K562 (cell line): Measurements from ENCODE around the gene BAIAP2. TPM values are rescaled to one million over a fixed set of nuclear protein-coding genes. Genes with fewer than 3 reads are reported as not detected.

ENCODE experiments used
- ATAC-seq: fragments of 200-7000 bp; cut with Tn5 transposase; 3 replicates; pipeline ENCODE4 v1.9.1; 2020; ENCODE audit warnings: moderate library complexity
- BruUV-seq: library from RNA; stranded (reverse); fragments of 400-500 nt; replicated peaks from 2 replicates; lab custom pipeline; 2021; lab: Mats Ljungman, UMichigan
- CTCF ChIA-PET: fragments of 300-600 bp; formaldehyde crosslinking; extraction: SDS; loops from one replicate; lab custom pipeline; 2021; ENCODE audit warnings: low intra/inter-chr PET ratio; lab: Yijun Ruan, JAX
- POLR2A ChIA-PET: fragments of 300-600, 350-650 bp; sonication (Branson Sonifier 250); formaldehyde crosslinking; extraction: SDS; loops from one replicate; lab custom pipeline; 2021; ENCODE audit warnings: antibody characterized with exemption, inconsistent platforms; lab: Yijun Ruan, JAX
- DNase-seq, 4 experiments: peaks; one replicate each; pipeline versions ENCODE4 v3.0.0 to v3.0.0-alpha.2; 2011 to 2018; ENCODE audit warnings: low spot score in 3 of 4, mixed read lengths in 3 of 4; ENCODE audit errors: extremely low read depth in 1 of 4
- FAIRE-seq: peaks from 2 replicates; lab custom pipeline; 2011; peaks lifted over from hg19 to GRCh38; lab: Jason Lieb, UNC
- H2AFZ ChIP-seq: 2 replicates; pipeline ENCODE4 v1.6.0; 2011; ENCODE audit warnings: low read depth, low read length, control low read depth, inconsistent platforms
- H3K27ac ChIP-seq: fragments of 200-600 bp; 3 replicates; pipeline ENCODE4 v1.8.0; 2011; ENCODE audit warnings: low read depth, mild to moderate bottlenecking, control low read depth, inconsistent platforms, low read length, moderate library complexity, mixed read lengths; ENCODE audit errors: extremely low read depth
- H3K27me3 ChIP-seq, 2 experiments: fragments of 300-600 bp in 1 of 2; 2 replicates in 1 of 2; 3 replicates in 1 of 2; pipeline versions ENCODE4 v1.6.0 to v1.8.0; 2011; ENCODE audit warnings: inconsistent platforms in 2 of 2, low read length in 2 of 2, mild to moderate bottlenecking in 1 of 2, mixed read lengths in 1 of 2, moderate library complexity in 1 of 2; ENCODE audit not compliant: control insufficient read depth in 2 of 2, insufficient read depth in 2 of 2
- H3K36me3 ChIP-seq: fragments of 300-600 bp; 3 replicates; pipeline ENCODE4 v1.8.0; 2011; ENCODE audit warnings: mild to moderate bottlenecking, low read length, inconsistent platforms; ENCODE audit not compliant: control insufficient read depth, insufficient read depth
- H3K4me1 ChIP-seq, 2 experiments: fragments of 200-600 bp in 1 of 2; replicated peaks in 1 of 2; 2 replicates in 1 of 2; 3 replicates in 1 of 2; pipeline versions ENCODE4 v1.5.1 to v1.8.0; 2011; ENCODE audit warnings: inconsistent platforms in 2 of 2, low read length in 2 of 2, mild to moderate bottlenecking in 1 of 2, mixed read lengths in 1 of 2, moderate library complexity in 1 of 2; ENCODE audit not compliant: control insufficient read depth in 2 of 2, insufficient read depth in 2 of 2
- H3K4me2 ChIP-seq: 2 replicates; pipeline ENCODE4 v1.6.1; 2011; ENCODE audit warnings: low read length, control low read depth, inconsistent platforms, mixed read lengths; ENCODE audit not compliant: insufficient read depth
- H3K4me3 ChIP-seq: fragments of 200-600 bp; sonication (generic), shearing (Covaris generic); 2 replicates; pipeline ENCODE4 v1.5.1; 2016; ENCODE audit warnings: control low read depth, inconsistent platforms
- H3K79me2 ChIP-seq: fragments of 200-600 bp; 3 replicates; pipeline ENCODE4 v1.8.0; 2011; ENCODE audit warnings: low read length, inconsistent platforms; ENCODE audit not compliant: control insufficient read depth, insufficient read depth
- H3K9ac ChIP-seq, 2 experiments: 2 replicates each; pipeline versions ENCODE4 v1.6.0 to v1.6.1; 2011; ENCODE audit warnings: low read depth in 2 of 2, low read length in 2 of 2, control low read depth in 1 of 2, inconsistent platforms in 1 of 2, mild to moderate bottlenecking in 1 of 2, mixed read lengths in 1 of 2; ENCODE audit not compliant: insufficient read depth in 1 of 2
- H3K9me1 ChIP-seq: one replicate; pipeline ENCODE4 v1.6.0; 2011; ENCODE audit warnings: inconsistent platforms, mild to moderate bottlenecking, low read length, moderate library complexity; ENCODE audit not compliant: control insufficient read depth, insufficient read depth
- H3K9me3 ChIP-seq: replicated peaks from 2 replicates; pipeline ENCODE4 v1.5.1; 2011; ENCODE audit warnings: low read depth, low read length, inconsistent platforms; ENCODE audit not compliant: control insufficient read depth, insufficient read depth
- H4K20me1 ChIP-seq: replicated peaks from 2 replicates; pipeline ENCODE4 v1.6.1; 2011; ENCODE audit warnings: low read length, inconsistent platforms, mixed read lengths; ENCODE audit not compliant: control insufficient read depth, insufficient read depth
- DACH1 ChIP-seq: fragments of 450-650 bp; IDR thresholded peaks from 2 replicates; pipeline ENCODE4 v1.6.1; 2018; ENCODE audit not compliant: partially characterized antibody
- WGBS: fragments of 100-300 bp; shearing (Covaris generic); methylation state at CpG from one replicate; pipeline ENCODE4 v1.1.6; 2016; ENCODE audit warnings: low coverage, mixed read lengths; ENCODE audit not compliant: insufficient coverage; ENCODE audit errors: missing lambda C conversion rate; 5-methylcytosine and 5-hydroxymethylcytosine counted together
- in situ Hi-C: fragments of 300-500 bp; cut with MboI; formaldehyde crosslinking; loops from 4 replicates; pipeline ENCODE4 v1.15.0; 2018; ENCODE audit warnings: inconsistent platforms, mixed read lengths
- intact Hi-C: fragments of 100-400 bp; cut with micrococcal nuclease; formaldehyde crosslinking; loops from 2 replicates; pipeline ENCODE4 v1.14.2; 2022
- polyA plus RNA-seq, 8 experiments: library from polyadenylated mRNA; depleted of rRNA in 4 of 8; stranded (reverse) in 5 of 8; unstranded in 3 of 8; fragments of >200 nt; fragmentation: Nextera tagmentation in 2 of 8; fragmentation: Illumina TruSeq in 1 of 8; extraction: Ambion mirVana in 2 of 8; extraction: Trizol in 1 of 8; gene quantifications; 2 replicates each; pipeline versions ENCODE4 v1.2.1 to v1.2.3, GENCODE V29; 2011 to 2014; ENCODE audit warnings: inconsistent platforms in 1 of 8, missing spikeins in 1 of 8
- total RNA-seq, 7 experiments: library from RNA; depleted of rRNA in 6 of 7; stranded (reverse); fragments of >200 nt in 6 of 7; fragmentation: Illumina TruSeq in 2 of 7; extraction: Trizol in 2 of 7; gene quantifications; 2 replicates each; pipeline versions ENCODE4 v1.2.1 to v1.2.3, GENCODE V29; 2011 to 2021; ENCODE audit warnings: low replicate concordance in 1 of 7
- TF ChIP-seq, protein P1 (sequence below): IDR thresholded peaks from 2 replicates; pipeline ENCODE4 v1.6.1; 2011; ENCODE audit not compliant: insufficient read length; ENCODE audit errors: extremely low read depth
- TF ChIP-seq, protein P2 (sequence below): fragments of 150-350 bp; conservative IDR thresholded peaks from 2 replicates; pipeline ENCODE4 v1.6.1; 2014; ENCODE audit warnings: low read length
- TF ChIP-seq, protein P3 (sequence below): sonication (generic); formaldehyde crosslinking; IDR thresholded peaks from 2 replicates; pipeline ENCODE4 v1.8.0; 2022; ENCODE audit warnings: missing genetic modification reagents, mild to moderate bottlenecking, moderate library complexity, borderline replicate concordance

Gene BAIAP2
- total and polyA plus RNA-seq, 9 of the 15 experiments (the other 6 are each of a cell fraction or from before 2014, with no cell fraction given) = 2.3 to 51.6 (median 18.4) TPM

DNA sequence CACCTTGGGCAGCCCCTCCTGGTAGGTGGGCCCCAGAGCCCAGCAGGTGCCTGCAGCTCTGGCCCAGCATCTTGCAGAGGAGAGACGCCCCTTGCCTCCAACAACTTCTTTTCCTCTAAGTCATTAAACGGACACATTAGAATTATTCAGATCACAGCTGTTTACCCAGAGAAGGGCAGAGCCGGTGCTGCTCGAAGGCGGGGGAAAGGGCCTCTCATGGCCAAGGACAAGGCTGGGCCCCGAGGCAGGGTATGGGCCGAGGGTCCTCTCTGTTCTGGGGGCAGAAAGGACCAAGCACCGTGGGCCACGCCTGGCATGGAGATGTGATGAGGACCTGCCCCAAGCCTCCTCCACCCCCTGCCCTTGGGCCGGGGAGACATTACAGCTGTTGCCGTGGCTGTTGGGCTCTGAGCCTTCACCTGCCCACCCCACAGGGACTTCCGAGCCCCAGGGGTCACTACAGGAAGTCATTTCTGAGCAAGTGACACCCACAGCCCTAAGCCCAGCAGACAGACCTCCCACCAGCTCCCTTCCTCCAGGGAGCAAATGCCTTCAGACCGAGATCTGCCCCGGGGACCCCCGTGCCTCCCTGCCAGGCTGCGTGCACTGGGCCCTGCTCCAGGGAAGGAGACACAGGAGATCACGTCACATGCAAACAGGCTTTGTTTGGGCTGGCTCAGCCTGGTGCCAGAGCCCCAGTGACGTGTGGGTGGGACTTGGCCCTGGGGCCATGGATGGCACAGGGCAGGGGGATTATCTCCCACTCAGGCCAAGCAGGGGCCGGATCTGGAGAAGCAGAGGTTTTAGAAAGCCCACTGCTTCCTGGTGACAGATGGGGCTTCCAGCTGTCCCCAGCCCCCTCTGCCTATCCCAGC lies 129.7 kb downstream of the BAIAP2 start:
- peaks cover 5% of the 10 kb centered on the region; the same call in 1 of the 2 replicates for H4K20me1 ChIP-seq
- FAIRE-seq (no peak), DNase-seq (no peak), ATAC-seq (no peak)
- no peaks in the 10 kb centered on the region; the same call in 1 of the 2 replicates for H3K9me3 ChIP-seq
- BruUV-seq = no TSS peak
- peak overlapping the region in 1 of 2 experiments; percentile 45; a peak in 1 of 4 replicates for H3K9ac ChIP-seq
- H3K27me3 ChIP-seq = peaks cover 28 to 76% of the 10 kb centered on the region in 2 experiments; a peak in 4 of 5 replicates
- no peak overlapping the region for H3K4me3 ChIP-seq
- no peaks in the 10 kb centered on the region for H3K9me1 ChIP-seq
- H3K27ac ChIP-seq = no peak overlapping the region
- no peaks in the 10 kb centered on the region for H3K36me3 ChIP-seq
- in situ Hi-C loops (no loop called here), intact Hi-C loops (no loop called here)
- TF ChIP-seq, protein P1, sequence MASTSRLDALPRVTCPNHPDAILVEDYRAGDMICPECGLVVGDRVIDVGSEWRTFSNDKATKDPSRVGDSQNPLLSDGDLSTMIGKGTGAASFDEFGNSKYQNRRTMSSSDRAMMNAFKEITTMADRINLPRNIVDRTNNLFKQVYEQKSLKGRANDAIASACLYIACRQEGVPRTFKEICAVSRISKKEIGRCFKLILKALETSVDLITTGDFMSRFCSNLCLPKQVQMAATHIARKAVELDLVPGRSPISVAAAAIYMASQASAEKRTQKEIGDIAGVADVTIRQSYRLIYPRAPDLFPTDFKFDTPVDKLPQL = no peak
- TF ChIP-seq, protein P2, sequence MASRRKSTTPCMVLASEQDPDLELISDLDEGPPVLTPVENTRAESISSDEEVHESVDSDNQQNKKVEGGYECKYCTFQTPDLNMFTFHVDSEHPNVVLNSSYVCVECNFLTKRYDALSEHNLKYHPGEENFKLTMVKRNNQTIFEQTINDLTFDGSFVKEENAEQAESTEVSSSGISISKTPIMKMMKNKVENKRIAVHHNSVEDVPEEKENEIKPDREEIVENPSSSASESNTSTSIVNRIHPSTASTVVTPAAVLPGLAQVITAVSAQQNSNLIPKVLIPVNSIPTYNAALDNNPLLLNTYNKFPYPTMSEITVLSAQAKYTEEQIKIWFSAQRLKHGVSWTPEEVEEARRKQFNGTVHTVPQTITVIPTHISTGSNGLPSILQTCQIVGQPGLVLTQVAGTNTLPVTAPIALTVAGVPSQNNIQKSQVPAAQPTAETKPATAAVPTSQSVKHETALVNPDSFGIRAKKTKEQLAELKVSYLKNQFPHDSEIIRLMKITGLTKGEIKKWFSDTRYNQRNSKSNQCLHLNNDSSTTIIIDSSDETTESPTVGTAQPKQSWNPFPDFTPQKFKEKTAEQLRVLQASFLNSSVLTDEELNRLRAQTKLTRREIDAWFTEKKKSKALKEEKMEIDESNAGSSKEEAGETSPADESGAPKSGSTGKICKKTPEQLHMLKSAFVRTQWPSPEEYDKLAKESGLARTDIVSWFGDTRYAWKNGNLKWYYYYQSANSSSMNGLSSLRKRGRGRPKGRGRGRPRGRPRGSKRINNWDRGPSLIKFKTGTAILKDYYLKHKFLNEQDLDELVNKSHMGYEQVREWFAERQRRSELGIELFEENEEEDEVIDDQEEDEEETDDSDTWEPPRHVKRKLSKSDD = no peak
- TF ChIP-seq, protein P3, sequence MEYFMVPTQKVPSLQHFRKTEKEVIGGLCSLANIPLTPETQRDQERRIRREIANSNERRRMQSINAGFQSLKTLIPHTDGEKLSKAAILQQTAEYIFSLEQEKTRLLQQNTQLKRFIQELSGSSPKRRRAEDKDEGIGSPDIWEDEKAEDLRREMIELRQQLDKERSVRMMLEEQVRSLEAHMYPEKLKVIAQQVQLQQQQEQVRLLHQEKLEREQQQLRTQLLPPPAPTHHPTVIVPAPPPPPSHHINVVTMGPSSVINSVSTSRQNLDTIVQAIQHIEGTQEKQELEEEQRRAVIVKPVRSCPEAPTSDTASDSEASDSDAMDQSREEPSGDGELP = peak; percentile 58; the same call in 1 of the 2 replicates
- TF ChIP-seq DACH1 = peak; percentile 17
- ChIA-PET POLR2A (interaction anchor here (0.6 to 1.0 kb wide), 2 partner anchors 12 to 250 kb away, joined by 3 read pairs; no protein-coding TSS in a partner anchor), CTCF (no interaction called here)
- WGBS = 7% methylated on average over 17 of the region's 19 CpGs
- peaks cover 0 to 67% of the 10 kb centered on the region in 2 experiments; a peak in 2 of 5 replicates for H3K4me1 ChIP-seq
- H3K79me2 ChIP-seq = no peaks in the 10 kb centered on the region
- H3K4me2 ChIP-seq = no peak overlapping the region
- H2AFZ ChIP-seq = no peak overlapping the region
